Stimulated activated CD4-positive, alpha-beta T cell treated with anti-CD3 and anti-CD28 coated beads, Interleukin-1b, Interleukin-23, amount 100 ng/mL, for 4 hours (primary cell): ENCODE results near the gene EIF4E.
"Not testable (repeated sequence)": the region's sequence is repeated elsewhere in the genome, so short reads cannot be mapped to it uniquely, and the experiment has no call there.

Experiments
- DNase-seq, 2 donors: peaks; one replicate each; pipeline ENCODE4 v3.0.0-alpha.2; 2020; ENCODE audit warnings: low read depth in 2 of 2

Gene EIF4E

DNA sequence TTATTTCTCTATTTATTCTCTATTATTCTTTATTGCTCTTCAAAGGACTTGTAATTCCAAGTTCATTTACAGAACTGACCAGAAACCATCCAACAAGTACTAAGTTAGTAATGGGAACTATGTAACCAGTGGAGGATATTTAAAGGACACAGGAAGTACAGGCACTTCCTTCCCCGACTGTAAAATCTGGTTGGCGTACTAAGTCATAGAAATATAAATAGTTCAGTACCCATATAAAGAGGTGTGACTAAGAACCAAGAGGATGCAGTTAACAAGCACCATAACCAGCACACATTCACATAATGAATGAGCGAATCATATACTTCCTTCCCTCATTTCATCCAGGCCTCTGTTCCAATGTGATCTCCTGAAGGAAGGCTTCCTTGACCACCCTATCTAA is 3.6 kb upstream of the EIF4E start:
- DNase-seq: no peak

DNA sequence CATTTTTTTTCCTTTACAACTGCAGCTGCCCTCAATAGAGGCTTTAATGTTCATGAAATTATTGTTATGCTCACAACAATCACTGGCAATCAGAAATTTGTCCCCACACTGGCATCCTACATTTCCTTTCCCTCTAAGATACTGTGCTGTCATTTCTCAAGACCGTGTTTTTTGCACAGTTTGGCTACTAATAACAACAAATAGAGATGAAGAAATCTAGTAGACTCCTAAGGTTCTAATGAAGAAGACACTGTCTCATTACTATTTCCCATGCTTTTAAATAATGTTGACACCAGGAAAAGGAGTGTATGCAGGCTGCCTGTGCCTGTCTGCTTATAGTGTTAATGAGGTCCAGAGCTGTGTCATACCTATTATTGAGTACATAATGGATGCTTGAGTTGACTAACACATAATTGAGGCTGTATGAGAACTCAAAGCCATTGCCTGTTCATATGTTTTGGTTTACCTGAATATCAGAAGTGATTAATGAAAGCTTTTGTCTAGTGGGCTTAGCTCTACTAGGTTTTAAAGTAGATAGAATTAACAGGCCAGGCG is 1.5 kb upstream of the EIF4E start:
- DNase-seq: no peak

DNA sequence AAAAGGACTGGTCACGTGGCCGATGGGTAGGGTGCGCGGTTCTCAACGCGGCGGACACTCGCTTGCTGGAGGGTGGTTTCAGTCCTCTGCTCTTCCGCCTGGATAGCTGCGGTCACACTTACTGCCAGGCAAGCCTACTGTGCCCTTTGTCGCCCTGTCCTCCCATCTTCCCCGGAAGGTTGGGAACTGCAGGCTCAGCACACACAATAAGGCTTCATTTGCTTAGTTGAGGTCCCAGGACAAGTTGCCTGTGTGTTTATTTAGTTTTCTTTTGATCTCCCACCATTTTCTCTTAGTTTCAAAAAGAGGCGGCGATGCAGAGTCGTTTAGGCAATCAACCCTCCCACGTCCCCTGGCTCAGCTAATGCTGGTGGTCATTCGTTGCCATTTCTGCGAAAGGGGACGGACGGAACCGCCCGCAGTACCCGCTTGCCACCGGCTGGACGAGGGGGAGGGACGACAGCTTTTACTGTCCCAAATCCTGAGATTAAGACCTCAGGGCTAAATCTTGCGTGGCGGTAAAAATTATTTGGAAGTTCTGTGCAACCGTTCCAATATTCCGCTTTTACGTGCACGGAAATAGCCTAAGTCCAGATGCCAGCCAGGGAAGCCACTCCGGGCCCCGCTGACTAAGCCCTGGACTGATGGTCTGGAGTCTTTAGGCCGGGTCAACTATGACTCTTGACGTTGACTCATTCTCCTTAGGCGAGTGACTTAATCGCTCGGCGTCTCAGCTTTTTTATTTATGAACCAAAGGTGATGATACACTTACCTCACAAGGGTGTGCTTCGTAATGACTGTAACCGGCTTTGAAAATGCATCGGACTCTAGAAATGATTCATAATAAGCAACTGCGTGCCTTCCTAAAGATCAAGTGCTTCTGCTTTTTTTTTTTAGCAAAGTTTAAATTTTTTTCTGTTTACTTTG is 671 bp upstream of the EIF4E start:
- peak; percentile 29 to 31 for DNase-seq

DNA sequence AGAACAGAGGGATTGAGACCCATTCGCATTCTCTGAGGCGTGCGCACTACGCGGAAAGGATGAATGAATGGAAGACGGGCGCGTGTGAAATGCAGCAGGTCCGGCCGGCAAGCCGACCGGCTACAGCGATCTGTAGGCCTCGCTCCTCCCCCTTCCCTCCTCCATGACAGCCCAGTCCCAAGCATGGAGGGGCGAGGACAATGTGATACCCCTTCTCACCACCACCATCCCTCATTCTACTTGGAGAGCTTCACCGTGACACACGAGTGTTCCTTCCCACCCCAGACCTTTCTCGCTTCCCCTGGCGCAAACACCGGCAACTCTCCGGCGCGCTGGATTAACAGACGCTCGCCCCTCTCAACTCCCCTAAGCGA is 815 bp downstream of the EIF4E start:
- DNase-seq: peak; percentile 45 to 51

DNA sequence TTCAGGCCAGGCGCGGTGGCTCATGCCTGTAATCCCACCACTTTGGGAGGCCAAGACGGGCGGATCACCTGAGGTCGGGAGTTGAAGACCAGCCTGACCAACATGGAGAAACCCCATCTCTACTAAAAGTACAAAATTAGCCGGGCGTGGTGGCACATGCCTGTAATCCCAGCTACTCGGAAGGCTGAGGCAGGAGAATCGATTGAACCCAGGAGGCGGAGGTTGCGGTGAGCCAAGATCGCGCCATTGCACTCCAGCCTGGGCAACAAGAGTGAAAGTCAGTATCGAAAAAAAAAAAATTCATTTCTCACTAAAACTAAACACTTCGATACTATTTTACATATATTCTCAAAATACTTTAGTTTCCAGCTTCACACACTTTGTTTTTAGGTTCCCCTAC is 2.7 kb downstream of the EIF4E start:
- DNase-seq: not testable (repeated sequence)

DNA sequence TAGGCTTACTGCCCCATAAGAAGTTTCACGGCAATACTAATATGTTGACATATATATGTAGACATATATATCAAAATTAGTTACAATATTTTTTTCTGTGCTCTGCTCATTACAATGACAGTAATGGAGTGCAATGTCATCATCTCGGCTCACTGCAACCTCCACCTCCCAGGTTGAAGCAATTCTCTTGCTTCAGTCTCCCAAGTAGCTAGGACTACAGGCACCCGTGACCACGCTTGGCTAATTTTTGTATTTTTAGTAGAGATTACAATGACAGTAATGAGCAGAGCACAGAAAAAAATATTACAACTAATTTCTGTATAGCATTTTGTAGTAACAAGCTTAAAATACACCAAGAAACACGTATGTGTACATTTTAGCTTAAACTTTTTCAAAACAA is 7.6 kb downstream of the EIF4E start:
- no peak for DNase-seq

DNA sequence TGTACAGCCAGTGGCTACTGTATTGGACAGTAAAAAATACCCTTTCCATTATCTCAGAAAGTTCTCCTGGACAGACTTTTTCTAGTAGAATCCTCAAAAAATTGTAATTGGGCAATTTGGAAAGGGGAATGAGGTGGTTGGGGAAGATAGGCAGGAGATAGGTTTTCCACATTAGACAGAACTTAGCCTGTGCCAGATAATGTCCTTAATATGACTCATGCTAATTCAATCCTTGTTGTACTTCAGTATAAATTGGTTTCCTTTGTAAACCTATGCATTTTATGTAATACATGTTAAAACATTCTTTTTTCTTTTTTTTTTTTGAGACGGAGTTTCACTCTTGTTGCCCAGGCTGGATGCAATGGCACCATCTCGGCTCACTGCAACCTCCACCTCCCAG is 8.9 kb downstream of the EIF4E start:
- DNase-seq: no peak

DNA sequence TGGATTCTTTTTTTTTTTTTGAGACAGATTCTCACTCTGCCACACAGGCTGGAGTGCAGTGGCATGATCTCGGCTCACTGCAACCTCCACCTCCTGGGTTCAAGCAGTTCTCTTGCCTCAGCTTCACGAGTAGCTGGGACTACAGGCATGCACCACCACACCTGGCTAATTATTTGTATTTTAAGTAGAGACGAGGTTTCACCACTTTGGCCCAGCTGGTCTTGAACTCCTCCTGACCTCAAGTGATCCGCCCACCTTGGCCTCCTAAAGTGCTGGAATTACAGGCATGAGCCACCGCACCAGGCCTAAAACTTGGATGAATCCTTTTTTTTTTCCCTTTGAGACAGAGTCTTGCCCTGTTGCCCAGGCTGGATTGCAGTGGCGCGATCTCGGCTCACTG is 18.2 kb downstream of the EIF4E start:
- not testable (repeated sequence) for DNase-seq

DNA sequence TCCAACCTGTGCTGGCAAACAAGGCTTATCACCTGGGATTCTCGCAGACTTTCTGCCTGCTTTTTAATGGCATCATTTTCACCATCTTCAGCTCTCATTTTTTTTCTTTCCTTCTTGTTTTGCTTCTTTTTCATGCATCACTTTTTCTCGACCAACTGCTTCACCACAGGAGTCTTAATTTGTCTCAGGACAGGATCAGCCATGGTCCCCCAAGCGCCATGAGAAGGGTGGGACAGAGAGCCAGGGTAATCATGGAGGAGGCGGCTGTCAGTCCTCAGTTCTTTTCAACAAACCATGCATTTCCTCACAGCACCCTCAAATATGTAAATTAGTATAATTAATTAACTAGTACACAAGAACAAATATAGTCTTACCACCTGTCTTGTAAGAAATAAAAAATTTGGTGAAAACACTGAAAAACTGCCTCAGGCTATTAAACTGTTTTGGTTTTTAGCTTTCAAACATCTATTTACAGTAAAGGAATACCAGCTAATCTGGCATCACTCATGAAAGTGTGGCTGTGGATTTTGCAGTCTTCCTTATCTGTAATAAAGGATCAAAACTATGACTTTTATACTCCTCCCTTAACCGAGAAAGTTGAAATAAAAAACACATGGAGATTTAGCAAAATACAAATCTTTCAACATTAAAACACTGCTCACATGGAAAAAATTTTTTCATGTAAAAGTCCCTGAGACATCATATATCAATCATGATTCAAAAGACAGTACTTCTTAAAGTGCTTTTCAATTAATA is 19.1 kb downstream of the EIF4E start:
- DNase-seq: no peak

DNA sequence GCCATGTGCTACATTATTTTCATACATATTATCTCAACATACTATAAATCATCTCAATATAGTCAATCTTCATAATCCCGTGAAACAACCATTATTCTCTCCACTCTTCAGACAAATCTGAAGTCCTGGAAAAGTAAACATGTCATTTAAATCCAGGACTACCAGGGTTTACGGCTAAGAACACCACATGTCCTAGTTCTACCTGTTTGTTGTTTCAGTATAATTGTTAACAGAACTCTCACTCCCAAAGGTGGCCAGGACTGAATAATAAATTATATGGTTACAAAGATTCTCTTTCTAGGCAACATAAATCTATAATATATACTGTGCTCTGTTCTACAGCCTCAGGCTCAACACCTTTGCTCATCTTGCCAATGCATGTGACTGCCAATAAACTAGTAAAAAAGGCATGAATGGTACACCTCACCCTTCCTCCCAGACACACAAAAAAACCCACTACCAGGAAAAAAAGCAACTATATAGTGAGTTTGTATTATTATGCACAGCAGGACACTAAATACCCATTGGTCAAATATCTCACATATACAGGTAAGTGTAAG is 20.1 kb downstream of the EIF4E start:
- DNase-seq: no peak

DNA sequence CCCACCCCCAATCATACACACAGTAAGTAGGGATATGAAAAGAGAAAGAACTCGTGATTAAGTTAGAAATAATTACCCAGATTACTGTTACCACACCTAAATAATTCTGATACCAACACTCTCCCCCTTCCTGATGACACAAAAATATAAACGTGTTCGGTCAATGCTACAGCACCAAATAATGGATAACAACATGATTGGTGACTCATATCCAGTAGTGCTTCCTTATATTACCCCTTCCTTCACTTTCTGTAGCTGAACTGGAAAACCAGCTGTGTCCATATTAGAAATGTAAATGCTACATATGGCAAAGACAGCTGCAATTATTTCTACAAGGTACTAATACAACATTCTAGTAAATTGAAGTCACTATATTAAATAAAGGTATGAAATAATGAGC is 20.8 kb downstream of the EIF4E start:
- DNase-seq: no peak

DNA sequence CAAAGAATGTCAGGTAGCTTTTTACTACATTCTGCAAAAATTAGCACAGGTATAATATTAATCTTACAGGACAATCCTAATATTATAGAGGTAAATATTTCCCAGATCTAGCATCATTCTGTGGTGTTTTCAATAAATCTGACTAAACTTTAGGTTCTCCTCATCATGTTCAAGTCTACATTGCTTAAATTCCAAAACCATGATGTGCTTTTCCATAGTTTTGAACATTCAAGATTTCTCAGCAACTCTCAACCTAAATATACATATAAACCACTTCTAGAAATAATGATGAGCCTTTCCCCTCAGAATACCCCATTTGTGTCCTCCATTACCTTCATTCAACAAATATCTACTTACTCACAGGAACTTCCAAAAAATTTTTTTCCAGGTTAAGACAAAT is 23.1 kb downstream of the EIF4E start:
- DNase-seq: no peak

DNA sequence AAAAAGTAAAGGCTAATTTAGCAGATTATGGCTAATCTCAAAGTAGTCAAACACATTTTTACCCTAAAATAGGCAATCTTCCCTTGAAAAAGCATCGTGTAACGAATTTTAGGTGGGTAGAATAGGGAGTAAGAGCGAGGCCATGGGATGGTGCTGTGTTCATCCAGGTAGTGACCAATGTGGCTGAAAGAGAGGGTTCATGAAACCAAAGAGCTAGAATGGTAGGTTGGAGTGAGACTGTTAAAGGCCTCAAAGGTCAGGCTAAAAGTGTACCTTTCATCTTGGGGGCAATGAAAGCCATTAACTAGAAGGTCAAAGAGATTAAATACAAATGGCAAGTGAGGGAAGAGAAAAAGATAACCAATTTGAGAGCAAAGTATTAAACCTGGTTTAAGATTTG is 23.6 kb downstream of the EIF4E start:
- DNase-seq: no peak

DNA sequence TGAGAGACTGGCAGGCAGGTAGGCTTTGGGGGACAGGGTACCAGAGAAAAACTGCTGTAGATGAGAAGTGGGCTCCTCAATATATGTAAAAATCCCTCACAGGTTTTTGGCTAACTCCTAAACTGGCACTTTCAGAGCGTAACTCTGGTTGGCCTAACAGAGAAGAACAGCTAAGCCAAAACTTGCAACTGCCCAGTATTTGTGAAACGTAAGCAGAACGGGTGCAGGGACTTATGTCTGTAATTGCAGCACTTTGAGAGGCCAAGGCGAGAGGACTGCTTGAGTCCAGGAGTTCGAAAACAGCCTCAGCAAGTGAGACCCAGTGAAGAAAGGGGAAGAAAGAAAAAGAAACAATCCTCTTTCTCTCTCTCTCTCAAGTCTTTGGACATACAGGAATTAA is 25.0 kb downstream of the EIF4E start:
- DNase-seq: no peak

DNA sequence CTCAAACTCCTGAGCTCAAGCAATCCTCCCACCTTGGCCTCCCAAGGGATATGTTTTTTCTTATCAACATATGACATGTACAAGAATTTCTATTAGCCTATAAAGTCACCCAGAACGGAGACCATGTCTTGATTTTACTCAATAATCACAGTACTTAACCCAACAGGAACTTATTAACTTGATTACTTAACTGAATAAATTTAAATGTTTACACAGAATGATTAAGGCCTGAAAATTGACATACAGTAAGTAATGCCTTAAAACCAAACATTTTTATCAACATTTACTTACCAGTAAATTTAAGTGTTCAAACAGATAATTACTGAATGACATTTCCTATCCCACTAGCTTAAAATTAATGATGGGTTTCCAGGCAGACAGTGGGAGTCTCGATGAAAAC is 25.4 kb downstream of the EIF4E start:
- no peak for DNase-seq

DNA sequence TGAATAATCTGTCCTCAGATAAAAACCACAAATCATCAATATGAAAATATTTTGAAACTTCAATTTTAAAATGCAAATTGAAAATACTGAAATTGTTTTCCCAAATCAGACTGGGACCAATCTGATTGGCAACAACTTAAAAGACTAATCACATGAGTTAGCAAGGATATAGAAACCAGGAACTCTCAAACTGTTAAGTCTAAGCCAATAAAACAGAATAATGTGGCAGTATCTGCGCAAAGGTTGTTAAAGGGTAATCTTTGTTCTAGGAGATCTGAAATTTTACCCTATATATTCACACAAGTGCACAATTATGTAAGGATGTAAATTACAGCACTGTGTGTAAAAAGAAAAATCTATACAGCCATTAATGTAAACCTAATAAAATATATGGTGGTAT is 29.7 kb downstream of the EIF4E start:
- no peak for DNase-seq

DNA sequence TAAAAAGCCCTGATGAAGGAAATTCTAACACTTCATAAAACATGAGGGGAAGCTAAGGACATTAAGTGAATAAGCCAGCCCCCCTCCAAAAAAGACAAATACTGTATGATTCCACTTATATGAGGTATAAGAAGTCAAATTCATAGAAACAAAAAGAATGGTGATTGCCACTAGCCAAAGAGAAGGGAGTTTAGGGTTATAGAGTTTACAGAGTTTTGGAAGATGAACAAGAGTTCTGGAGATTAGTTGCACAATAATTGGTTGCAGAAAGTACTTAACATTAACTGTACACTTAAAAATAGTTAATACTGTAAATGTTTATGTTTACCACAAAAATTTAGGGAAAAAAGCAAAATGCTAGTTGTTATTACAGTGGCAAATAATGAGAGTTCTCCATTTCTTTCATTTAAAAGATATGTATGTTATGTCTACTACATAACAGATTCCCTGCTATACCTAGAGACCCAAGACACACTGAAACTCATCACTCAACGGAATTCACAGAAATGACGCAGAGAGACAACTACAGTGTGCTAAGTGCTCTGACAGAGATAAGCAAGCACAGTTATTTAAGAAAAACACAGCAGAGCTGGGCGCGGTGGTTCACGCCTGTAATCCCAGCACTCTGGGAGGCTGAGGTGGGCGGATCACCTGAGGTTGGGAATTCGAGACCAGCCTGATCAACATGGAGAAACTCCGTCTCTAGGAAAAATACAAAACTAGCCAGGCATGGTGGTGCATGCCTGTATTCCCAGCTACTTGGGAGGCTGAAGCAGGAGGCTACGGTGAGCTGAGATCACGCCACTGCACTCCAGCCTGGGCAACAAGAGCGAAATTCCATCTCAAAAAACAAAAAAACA is 37.2 kb downstream of the EIF4E start:
- DNase-seq: no peak

DNA sequence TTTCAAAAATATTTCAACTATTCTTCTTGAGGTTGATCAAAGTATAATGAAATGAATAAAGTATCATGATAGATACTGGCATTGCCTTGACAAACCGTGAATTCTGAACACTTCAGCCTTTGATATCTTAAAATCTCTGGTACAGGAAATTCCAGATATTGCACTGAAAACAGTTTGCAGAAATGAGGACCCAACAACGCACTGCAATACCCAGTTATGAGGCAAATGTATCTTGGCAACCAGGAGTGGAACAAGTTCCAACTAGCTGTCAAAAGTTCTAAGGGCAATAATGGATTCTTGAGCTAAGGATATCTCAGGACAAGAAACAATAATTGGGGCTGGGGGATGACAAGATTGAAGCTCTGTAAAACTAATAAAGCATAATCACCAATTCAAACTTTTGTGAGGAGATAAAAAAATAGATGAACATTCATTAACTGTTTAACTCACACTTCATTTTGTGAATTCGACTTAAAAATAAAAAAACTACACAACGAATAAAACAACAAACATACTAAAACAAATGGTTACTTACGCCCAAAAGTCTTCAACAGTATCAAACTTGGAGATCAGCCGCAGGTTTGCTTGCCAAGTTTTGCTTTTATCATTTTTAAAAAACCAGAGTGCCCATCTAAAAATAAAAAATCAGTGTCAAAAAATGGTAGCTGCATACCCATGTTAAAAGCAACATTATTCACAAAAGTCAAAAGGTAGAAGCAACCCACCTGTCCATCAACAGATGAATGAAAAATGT is 38.1 kb downstream of the EIF4E start:
- no peak for DNase-seq

DNA sequence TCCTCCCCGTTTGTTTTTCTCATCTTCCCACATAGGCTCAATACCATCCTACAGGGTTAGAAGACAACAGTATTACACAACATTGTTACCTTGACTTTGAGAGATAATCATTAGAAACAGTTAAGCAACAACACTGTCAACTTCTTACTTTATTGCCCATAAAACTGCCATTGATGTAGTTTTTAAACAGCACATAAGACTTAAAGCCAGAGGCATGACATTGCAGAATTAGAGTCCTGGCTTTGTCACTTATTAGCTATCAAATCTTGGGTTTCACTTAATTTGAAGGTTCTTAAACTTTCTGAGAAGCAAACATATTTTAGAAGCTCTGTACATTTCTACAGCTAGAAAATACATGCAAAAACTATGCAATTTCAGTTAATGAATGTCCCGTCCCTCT is 41.8 kb downstream of the EIF4E start:
- no peak for DNase-seq

DNA sequence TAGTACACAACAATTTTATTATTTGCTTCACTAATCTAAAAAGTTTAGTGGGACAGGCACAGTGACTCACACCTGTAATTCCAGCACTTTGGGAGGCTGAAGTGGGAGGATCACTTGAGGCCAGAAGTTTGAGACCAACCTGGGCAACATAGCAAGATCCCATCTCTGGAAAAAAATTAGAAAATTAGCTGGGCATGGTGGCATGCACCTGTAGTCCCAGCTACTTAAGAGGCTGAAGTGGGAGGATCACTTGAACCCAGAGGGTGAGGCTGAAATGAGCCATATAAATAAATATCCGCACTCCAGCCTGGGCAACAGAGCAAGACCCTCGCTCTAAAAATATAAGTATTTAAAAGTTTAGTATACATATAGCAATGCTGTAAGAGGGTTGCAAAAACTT is 42.6 kb downstream of the EIF4E start:
- DNase-seq: not testable (repeated sequence)

DNA sequence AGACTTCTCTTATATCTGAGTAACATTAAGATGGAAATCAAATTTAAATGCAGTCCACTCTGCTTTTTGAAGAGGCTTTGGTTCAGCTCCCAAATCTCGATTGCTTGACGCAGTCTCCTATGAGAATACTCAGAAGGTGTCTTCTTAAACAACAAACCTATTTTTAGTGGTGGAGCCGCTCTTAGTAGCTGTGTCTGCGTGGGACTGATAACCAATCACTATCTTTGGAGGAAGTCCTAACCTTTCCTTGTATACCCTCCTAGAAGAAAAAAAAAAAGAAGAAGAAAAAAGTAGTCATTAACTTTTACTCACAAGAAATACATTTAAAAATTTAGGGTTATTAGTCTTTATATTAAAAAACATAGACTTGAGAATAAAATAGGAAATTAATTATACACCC is 48.0 kb downstream of the EIF4E start:
- not testable (repeated sequence) for DNase-seq
